PC-9 (cell line): ENCODE measurements around the gene ADGRV1.

ENCODE experiments used
- EZH2 ChIP-seq: fragments of 200-600 bp; sonication (generic); IDR thresholded peaks from 2 replicates; pipeline ENCODE4 v1.8.0; 2017; ENCODE audit warnings: antibody characterized with exemption, low read depth
- TF ChIP-seq, protein P1 (sequence below): fragments of 200-600 bp; sonication (generic); conservative IDR thresholded peaks from 2 replicates; pipeline ENCODE4 v1.6.1; 2017; ENCODE audit warnings: mixed run types, antibody characterized with exemption, mild to moderate bottlenecking, moderate library complexity

DNA sequence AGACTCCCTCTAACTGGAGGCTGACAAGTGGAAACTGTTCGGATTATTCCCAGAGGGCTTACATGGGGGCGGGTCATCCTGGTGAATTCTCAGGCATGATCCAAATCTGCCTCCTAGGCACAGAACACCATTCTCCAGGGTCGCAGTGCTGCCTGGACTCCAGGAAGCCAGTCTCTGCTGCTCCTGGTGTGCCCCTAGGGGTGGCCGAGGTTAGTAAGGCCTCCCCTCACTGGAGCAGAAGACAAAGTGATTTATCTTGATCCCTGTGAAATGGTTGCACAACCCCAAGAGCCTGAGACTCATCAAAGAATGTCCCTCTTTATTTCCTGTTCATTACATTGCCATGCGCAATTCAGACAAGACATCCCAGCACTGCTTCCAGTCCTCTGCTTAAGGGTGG is 17.1 kb downstream of the ADGRV1 start:
- TF ChIP-seq, protein P1, sequence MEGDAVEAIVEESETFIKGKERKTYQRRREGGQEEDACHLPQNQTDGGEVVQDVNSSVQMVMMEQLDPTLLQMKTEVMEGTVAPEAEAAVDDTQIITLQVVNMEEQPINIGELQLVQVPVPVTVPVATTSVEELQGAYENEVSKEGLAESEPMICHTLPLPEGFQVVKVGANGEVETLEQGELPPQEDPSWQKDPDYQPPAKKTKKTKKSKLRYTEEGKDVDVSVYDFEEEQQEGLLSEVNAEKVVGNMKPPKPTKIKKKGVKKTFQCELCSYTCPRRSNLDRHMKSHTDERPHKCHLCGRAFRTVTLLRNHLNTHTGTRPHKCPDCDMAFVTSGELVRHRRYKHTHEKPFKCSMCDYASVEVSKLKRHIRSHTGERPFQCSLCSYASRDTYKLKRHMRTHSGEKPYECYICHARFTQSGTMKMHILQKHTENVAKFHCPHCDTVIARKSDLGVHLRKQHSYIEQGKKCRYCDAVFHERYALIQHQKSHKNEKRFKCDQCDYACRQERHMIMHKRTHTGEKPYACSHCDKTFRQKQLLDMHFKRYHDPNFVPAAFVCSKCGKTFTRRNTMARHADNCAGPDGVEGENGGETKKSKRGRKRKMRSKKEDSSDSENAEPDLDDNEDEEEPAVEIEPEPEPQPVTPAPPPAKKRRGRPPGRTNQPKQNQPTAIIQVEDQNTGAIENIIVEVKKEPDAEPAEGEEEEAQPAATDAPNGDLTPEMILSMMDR, result no peak
- TF ChIP-seq EZH2, result no peak
